OCI-LY1 (cell line): ENCODE measurements around the gene PCIF1.

ENCODE experiments used
- H2AFZ ChIP-seq: fragments of 200-600 bp; sonication (generic), shearing (Covaris generic); 2 replicates; pipeline ENCODE4 v1.6.0; 2014; ENCODE audit warnings: antibody characterized with exemption, mild to moderate bottlenecking, low read length
- H3F3A ChIP-seq: fragments of 200-600 bp; sonication (generic), shearing (Covaris generic); 2 replicates; pipeline ENCODE4 v1.6.0; 2014; ENCODE audit warnings: mild to moderate bottlenecking, antibody characterized with exemption, low read length, moderate library complexity; ENCODE audit not compliant: insufficient read depth
- H3K27ac ChIP-seq: fragments of 200-600 bp; sonication (generic); 2 replicates; pipeline ENCODE4 v1.5.1; 2014; ENCODE audit warnings: low read length, mixed run types, mild to moderate bottlenecking, low read depth; ENCODE audit not compliant: poor library complexity, severe bottlenecking
- H3K27me3 ChIP-seq: fragments of 200-600 bp; sonication (generic); 2 replicates; pipeline ENCODE4 v1.6.0; 2014; ENCODE audit warnings: antibody characterized with exemption, mild to moderate bottlenecking, low read length, moderate library complexity; ENCODE audit not compliant: insufficient read depth
- H3K36me3 ChIP-seq: fragments of 200-600 bp; sonication (generic); 2 replicates; pipeline ENCODE4 v1.6.1; 2014; ENCODE audit warnings: mild to moderate bottlenecking, antibody characterized with exemption, low read length, moderate library complexity, mixed read lengths; ENCODE audit not compliant: insufficient read depth
- H3K4me1 ChIP-seq: fragments of 200-600 bp; sonication (generic); 2 replicates; pipeline ENCODE4 v1.5.1; 2014; ENCODE audit warnings: mild to moderate bottlenecking, low read length, moderate library complexity; ENCODE audit not compliant: insufficient read depth, severe bottlenecking
- H3K4me2 ChIP-seq: fragments of 200-600 bp; sonication (generic), shearing (Covaris generic); 2 replicates; pipeline ENCODE4 v1.6.1; 2014; ENCODE audit warnings: low read length
- H3K4me3 ChIP-seq: fragments of 200-600 bp; sonication (generic); 2 replicates; pipeline ENCODE4 v1.5.1; 2014; ENCODE audit warnings: low read length, low read depth, mild to moderate bottlenecking, mixed read lengths; ENCODE audit not compliant: poor library complexity, severe bottlenecking
- H3K79me2 ChIP-seq: fragments of 200-600 bp; shearing (Covaris generic); 2 replicates; pipeline ENCODE4 v1.6.1; 2016; ENCODE audit warnings: mixed run types, low read length, mixed read lengths; ENCODE audit not compliant: insufficient read depth
- H3K9ac ChIP-seq: fragments of 200-600 bp; sonication (generic), shearing (Covaris generic); 2 replicates; pipeline ENCODE4 v1.6.1; 2014; ENCODE audit warnings: mild to moderate bottlenecking, low read length, mixed read lengths
- H3K9me2 ChIP-seq: fragments of 200-600 bp; sonication (generic), shearing (Covaris generic); 2 replicates; pipeline ENCODE4 v1.6.1; 2014; ENCODE audit warnings: low read depth, mild to moderate bottlenecking, low read length, mixed read lengths
- H3K9me3 ChIP-seq: fragments of 200-600 bp; shearing (Covaris generic); 2 replicates; pipeline ENCODE4 v1.6.1; 2014; ENCODE audit warnings: low read length, mixed read lengths
- H4K20me1 ChIP-seq: fragments of 200-600 bp; sonication (generic), shearing (Covaris generic); 2 replicates; pipeline ENCODE4 v1.6.0; 2016; ENCODE audit warnings: mild to moderate bottlenecking, low read length; ENCODE audit not compliant: insufficient read depth
- CTCF ChIP-seq: fragments of 200-600 bp; sonication (generic), shearing (Covaris generic); IDR thresholded peaks from 2 replicates; pipeline ENCODE4 v1.5.1; 2017; ENCODE audit warnings: mild to moderate bottlenecking, antibody characterized with exemption, low read length, moderate library complexity, mixed read lengths
- EZH2 ChIP-seq: fragments of 200-600 bp; sonication (generic), shearing (Covaris generic); IDR thresholded peaks from 2 replicates; pipeline ENCODE4 v1.8.0; 2017; ENCODE audit warnings: borderline replicate concordance, mixed run types, mild to moderate bottlenecking, antibody characterized with exemption, low read length, moderate library complexity, mixed read lengths

PCIF1 gene

GRCh38 chr20:45938727-45939438, 4.4 kb downstream of the PCIF1 start:
- H4K20me1 ChIP-seq: no peaks in the 10 kb centered on the region
- H3K4me2 ChIP-seq: no peak overlapping the region
- no peaks in the 10 kb centered on the region for H3F3A ChIP-seq
- H2AFZ ChIP-seq: no peak overlapping the region
- H3K4me3 ChIP-seq: no peak overlapping the region
- no peak overlapping the region for H3K9ac ChIP-seq
- TF ChIP-seq CTCF (no peak), EZH2 (no peak)
- no peaks in the 10 kb centered on the region for H3K9me3 ChIP-seq
- H3K79me2 ChIP-seq: peaks cover 7% of the 10 kb centered on the region
- H3K27ac ChIP-seq: no peak overlapping the region
- peaks cover 56% of the 10 kb centered on the region for H3K36me3 ChIP-seq
- peaks cover 6% of the 10 kb centered on the region for H3K4me1 ChIP-seq
- H3K9me2 ChIP-seq: no peaks in the 10 kb centered on the region
- no peaks in the 10 kb centered on the region for H3K27me3 ChIP-seq

DNA sequence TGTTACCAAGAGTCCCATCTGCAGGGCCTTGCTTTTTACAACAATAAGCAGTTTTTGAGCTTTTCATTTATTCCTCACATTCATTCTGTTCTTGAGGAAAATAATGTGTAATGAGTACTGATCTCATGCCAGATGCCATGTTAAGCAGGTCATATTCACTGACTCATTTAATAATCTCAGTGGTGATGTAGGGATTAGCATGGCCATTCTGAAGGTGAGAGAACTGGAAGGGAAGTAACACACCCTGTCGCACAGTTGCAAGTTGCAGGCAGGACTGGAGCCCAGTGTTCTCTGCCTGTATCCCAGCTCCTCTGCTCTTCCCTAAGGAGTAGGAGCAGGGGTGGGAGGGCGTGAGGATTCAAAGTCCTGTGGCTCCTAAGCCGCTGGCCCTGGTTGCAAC, 5.6 kb downstream of the PCIF1 start:
- Histone ChIP-seq H3K4me2 (no peak overlapping the region), H3K36me3 (peaks cover 67% of the 10 kb centered on the region), H3K79me2 (peaks cover 7% of the 10 kb centered on the region), H3F3A (no peaks in the 10 kb centered on the region), H3K4me1 (peaks cover 5% of the 10 kb centered on the region), H3K9me2 (no peaks in the 10 kb centered on the region), H3K9me3 (no peaks in the 10 kb centered on the region), H3K9ac (no peak overlapping the region), H2AFZ (no peak overlapping the region), H3K27ac (no peak overlapping the region), H4K20me1 (no peaks in the 10 kb centered on the region), H3K4me3 (no peak overlapping the region), H3K27me3 (no peaks in the 10 kb centered on the region)
- TF ChIP-seq EZH2 (no peak), CTCF (no peak)

- no peaks in the 10 kb centered on the region for H3K27me3 ChIP-seq
- H3K4me3 ChIP-seq: no peak overlapping the region
- no peak overlapping the region for H3K9ac ChIP-seq
- no peaks in the 10 kb centered on the region for H3K9me3 ChIP-seq
- peaks cover 5% of the 10 kb centered on the region for H3K4me1 ChIP-seq
- H2AFZ ChIP-seq: no peak overlapping the region
- H3F3A ChIP-seq: no peaks in the 10 kb centered on the region
- no peak overlapping the region for H3K4me2 ChIP-seq
- H3K36me3 ChIP-seq: peaks cover 72% of the 10 kb centered on the region
- H4K20me1 ChIP-seq: no peaks in the 10 kb centered on the region
- no peak for TF ChIP-seq EZH2
- TF ChIP-seq CTCF: no peak
- H3K79me2 ChIP-seq: peaks cover 5% of the 10 kb centered on the region
- no peak overlapping the region for H3K27ac ChIP-seq
- H3K9me2 ChIP-seq: no peaks in the 10 kb centered on the region
Observed at GRCh38 chr20:45940469-45940868, 6.0 kb downstream of the PCIF1 start.
